ENCODE results near the gene FGF8. TPM values are rescaled to one million over a fixed set of nuclear protein-coding genes. Genes with fewer than 3 reads are reported as not detected.

Gene FGF8
- total RNA-seq, 6 experiments from 2014 or later: not detected

DNA sequence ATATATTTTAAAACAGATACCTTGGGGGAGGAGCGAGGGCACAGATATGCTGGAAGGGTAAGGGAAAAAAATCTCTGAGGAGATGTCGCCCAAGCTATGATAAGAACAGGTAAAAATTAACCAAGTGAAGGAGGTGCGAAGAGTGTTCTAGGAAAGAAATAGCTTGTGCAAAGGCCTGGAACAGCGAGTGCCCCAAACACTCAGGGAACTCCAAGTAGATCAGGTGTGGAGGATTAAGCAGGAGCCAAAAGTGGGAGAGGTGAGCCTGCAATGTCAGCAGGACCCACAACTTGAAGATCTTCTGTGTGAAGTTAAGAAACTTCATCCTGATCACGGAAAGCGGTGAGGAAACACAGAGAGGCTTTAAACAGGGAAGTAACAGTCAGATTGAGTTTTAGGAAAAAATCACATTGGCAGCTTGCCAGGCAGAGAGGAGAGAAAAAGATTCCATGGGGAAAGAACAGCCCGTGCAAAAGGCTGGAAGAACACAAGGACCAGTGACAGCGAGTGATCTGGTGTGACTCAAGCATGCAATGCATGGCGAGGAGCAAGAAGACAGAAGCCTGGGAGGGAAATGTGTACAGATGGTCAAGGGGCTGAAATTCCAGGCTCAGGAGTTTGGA lies 30.7 kb downstream of the FGF8 start:
- H3K4me1 Mint-ChIP-seq (ENCODE audit: low read depth): peaks cover 7% of the 10 kb centered on the region; the same call in 1 of the 2 replicates

DNA sequence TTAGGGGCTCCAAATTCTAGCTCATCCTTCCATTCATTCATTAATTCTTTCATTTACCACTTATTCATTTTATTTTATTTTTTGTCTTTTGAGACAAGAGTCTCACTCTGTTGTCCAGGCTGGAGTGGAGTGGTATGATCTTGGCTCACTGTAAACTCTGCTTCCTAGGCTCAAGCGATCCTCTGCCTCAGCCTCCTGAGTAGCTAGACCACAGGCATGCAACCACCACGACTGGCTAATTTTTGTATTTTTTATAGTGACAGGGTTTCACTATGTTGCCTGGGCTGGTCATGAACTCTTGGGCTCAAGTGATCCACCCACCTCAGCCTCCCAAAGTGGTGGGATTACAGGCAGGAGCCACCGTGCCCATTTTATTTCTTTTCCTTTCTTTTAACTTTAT lies 31.6 kb downstream of the FGF8 start:
- H3K4me1 Mint-ChIP-seq (ENCODE audit: low read depth): peaks cover 7% of the 10 kb centered on the region; the same call in 1 of the 2 replicates
- H3K4me3 Mint-ChIP-seq: no peak overlapping the region
- TF ChIP-seq, protein P1, sequence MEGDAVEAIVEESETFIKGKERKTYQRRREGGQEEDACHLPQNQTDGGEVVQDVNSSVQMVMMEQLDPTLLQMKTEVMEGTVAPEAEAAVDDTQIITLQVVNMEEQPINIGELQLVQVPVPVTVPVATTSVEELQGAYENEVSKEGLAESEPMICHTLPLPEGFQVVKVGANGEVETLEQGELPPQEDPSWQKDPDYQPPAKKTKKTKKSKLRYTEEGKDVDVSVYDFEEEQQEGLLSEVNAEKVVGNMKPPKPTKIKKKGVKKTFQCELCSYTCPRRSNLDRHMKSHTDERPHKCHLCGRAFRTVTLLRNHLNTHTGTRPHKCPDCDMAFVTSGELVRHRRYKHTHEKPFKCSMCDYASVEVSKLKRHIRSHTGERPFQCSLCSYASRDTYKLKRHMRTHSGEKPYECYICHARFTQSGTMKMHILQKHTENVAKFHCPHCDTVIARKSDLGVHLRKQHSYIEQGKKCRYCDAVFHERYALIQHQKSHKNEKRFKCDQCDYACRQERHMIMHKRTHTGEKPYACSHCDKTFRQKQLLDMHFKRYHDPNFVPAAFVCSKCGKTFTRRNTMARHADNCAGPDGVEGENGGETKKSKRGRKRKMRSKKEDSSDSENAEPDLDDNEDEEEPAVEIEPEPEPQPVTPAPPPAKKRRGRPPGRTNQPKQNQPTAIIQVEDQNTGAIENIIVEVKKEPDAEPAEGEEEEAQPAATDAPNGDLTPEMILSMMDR (IDR thresholded peaks at IDR 0.05): no peak
- H3K36me3 Mint-ChIP-seq (ENCODE audit: low read depth): no peaks in the 10 kb centered on the region
- H3K27me3 Mint-ChIP-seq (ENCODE audit: insufficient read depth): peaks cover 38% of the 10 kb centered on the region
- no peak overlapping the region for H3K27ac Mint-ChIP-seq
- DNase-seq: no peak
- no peaks in the 10 kb centered on the region for H3K9me3 Mint-ChIP-seq

More for the DNA sequence above, 30.7 kb downstream of the FGF8 start:
- H3K9me3 Mint-ChIP-seq: no peaks in the 10 kb centered on the region
- H3K4me3 Mint-ChIP-seq: no peak overlapping the region
- no peak overlapping the region for H3K27ac Mint-ChIP-seq
- TF ChIP-seq, protein P1 (IDR thresholded peaks at IDR 0.05): no peak
- no peaks in the 10 kb centered on the region for H3K36me3 Mint-ChIP-seq (ENCODE audit: low read depth)
- H3K27me3 Mint-ChIP-seq (ENCODE audit: insufficient read depth): peaks cover 38% of the 10 kb centered on the region
- DNase-seq: no peak

DNA sequence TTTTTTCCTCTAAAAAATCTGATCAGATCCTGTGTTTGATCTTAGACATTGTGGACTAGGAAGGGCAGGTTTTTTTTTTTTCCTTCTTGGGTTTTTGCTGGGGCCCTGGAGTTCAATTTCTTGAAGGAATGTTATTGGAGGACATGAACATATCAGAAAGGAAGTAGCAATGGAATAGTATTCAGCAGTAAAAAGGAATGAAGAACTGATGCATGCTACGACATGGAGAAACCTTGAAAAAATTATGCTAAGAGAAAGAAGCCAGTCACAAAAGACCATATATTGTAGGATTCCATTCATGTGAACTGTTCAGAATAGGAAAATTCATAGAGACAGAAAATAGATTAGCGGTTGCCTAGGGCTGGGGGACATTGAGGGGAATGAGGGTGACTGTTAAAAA lies 34.0 kb downstream of the FGF8 start:
- H3K27ac Mint-ChIP-seq: no peak overlapping the region

DNA sequence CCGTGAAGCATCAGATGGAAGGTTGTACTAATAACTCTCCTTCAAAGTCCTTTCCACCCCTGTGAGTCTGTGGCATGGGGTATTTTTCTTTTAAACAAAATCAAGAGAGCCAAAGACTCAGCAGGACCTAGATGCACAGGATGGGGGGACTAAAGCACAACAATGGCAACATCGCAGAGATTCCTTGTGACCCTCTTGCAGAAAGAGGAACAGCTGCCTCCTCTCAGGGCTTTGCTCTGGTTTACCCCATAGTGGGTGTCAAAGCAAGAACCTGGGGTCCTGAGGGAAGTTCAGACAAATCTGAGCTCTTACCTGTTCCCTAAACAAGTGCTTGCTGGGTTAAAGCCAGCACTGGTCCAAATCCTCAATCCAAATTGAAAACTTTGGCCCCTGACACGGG lies 39.2 kb downstream of the FGF8 start:
- Mint-ChIP-seq H3K4me3 (no peak overlapping the region), H3K36me3 (ENCODE audit: low read depth) (no peaks in the 10 kb centered on the region), H3K27me3 (ENCODE audit: insufficient read depth) (peaks cover 26% of the 10 kb centered on the region), H3K4me1 (ENCODE audit: low read depth) (no peaks in the 10 kb centered on the region), H3K9me3 (no peaks in the 10 kb centered on the region), H3K27ac (no peak overlapping the region)
- TF ChIP-seq, protein P1 (IDR thresholded peaks at IDR 0.05): no peak
- no peak for DNase-seq

More for the DNA sequence above, 34.0 kb downstream of the FGF8 start:
- Mint-ChIP-seq H3K4me3 (no peak overlapping the region), H3K36me3 (ENCODE audit: low read depth) (no peaks in the 10 kb centered on the region), H3K9me3 (no peaks in the 10 kb centered on the region), H3K27me3 (ENCODE audit: insufficient read depth) (peaks cover 29% of the 10 kb centered on the region), H3K4me1 (ENCODE audit: low read depth) (peaks cover 7% of the 10 kb centered on the region; the same call in 1 of the 2 replicates)
- no peak for DNase-seq
- TF ChIP-seq, protein P1 (IDR thresholded peaks at IDR 0.05): no peak

DNA sequence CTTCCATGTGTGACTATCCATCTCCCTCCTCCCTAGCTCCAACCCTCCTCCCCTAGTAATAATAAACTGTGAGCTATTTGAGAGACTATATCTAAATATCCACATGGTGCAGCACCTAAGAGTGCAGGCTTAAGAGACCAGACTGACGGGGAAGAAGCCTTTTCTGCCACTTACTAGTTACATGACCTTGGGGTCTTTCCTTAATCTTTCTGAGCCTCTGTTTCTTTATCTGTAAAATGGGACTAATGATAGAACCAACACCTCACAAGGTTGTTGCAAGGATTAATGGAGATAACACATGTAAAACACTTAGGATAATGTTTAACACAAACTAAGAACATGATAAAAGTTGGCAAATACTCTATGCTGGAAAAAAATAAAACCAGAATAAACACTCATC lies 43.8 kb downstream of the FGF8 start:
- Mint-ChIP-seq H3K4me1 (ENCODE audit: low read depth) (no peaks in the 10 kb centered on the region), H3K36me3 (ENCODE audit: low read depth) (no peaks in the 10 kb centered on the region), H3K4me3 (no peak overlapping the region), H3K27me3 (ENCODE audit: insufficient read depth) (peaks cover 30% of the 10 kb centered on the region), H3K27ac (no peak overlapping the region), H3K9me3 (no peaks in the 10 kb centered on the region)
- no peak for DNase-seq
- TF ChIP-seq, protein P1 (IDR thresholded peaks at IDR 0.05): no peak

DNA sequence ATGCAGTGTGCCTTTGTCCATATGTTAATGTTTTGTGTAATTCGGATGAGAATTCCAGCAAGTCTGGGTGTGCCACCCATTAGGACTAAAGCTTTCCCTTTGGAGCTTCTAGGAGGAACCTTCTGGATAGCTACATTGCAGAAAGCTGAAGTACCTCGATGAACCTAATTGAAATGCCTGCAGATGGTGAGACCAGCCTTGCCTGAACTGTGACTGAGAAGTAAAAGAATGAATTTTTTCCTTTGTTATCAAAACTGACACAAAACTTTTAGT lies 49.9 kb downstream of the FGF8 start:
- Mint-ChIP-seq H3K9me3 (no peaks in the 10 kb centered on the region), H3K4me1 (ENCODE audit: low read depth) (no peaks in the 10 kb centered on the region), H3K27me3 (ENCODE audit: insufficient read depth) (peaks cover 43% of the 10 kb centered on the region), H3K4me3 (no peak overlapping the region), H3K36me3 (ENCODE audit: low read depth) (no peaks in the 10 kb centered on the region), H3K27ac (no peak overlapping the region)
- DNase-seq: no peak
- TF ChIP-seq, protein P1 (IDR thresholded peaks at IDR 0.05): no peak
